ENCODE data around the gene PRDM16.

DNA sequence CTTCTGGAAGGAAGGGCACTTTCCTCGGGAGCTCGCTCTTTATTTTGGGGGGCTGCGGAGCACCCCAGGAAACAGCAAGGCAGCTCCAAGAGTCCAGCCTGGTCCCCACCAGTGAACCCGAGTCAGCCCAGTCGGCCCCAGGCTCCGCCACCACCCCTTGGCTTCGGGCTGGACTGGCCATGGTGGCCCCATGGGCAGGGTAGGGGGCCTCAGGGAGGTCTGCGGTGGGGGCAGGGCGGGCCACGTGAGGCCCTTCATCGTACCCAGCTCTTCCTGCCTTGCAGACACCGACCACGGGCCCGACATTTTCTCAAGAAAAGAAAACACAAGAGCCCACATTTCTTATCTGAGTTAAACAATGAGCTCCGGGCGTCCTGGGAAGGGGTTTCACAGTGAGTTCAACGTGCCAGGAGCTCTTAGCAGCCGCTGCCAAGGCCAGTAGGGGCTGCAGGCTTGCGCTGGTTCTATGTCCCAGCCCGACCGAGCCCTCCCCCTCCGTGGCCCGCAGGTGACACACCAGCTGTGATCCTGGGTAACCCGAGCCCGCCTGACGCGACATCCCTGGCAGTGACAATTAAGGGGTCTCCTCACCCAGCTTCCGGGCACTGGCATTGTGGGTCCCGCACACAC lies 66.2 kb downstream of the PRDM16 start:
- TF ChIP-seq, protein P1, sequence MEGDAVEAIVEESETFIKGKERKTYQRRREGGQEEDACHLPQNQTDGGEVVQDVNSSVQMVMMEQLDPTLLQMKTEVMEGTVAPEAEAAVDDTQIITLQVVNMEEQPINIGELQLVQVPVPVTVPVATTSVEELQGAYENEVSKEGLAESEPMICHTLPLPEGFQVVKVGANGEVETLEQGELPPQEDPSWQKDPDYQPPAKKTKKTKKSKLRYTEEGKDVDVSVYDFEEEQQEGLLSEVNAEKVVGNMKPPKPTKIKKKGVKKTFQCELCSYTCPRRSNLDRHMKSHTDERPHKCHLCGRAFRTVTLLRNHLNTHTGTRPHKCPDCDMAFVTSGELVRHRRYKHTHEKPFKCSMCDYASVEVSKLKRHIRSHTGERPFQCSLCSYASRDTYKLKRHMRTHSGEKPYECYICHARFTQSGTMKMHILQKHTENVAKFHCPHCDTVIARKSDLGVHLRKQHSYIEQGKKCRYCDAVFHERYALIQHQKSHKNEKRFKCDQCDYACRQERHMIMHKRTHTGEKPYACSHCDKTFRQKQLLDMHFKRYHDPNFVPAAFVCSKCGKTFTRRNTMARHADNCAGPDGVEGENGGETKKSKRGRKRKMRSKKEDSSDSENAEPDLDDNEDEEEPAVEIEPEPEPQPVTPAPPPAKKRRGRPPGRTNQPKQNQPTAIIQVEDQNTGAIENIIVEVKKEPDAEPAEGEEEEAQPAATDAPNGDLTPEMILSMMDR (IDR thresholded peaks at IDR 0.05; ENCODE audit: borderline replicate concordance, extremely low read depth, low read length, poor library complexity, severe bottlenecking) = no peak
- no peak for TF ChIP-seq EZH2 (IDR thresholded peaks at IDR 0.05; ENCODE audit: borderline replicate concordance, low read depth, low read length, severe bottlenecking)
